ENCODE measurements around the gene LIPG. TPM values are rescaled to one million over a fixed set of nuclear protein-coding genes. Genes with fewer than 3 reads are reported as not detected.

LIPG gene
- polyA plus RNA-seq, 1 donor from 2014 or later: 0.85 TPM

DNA sequence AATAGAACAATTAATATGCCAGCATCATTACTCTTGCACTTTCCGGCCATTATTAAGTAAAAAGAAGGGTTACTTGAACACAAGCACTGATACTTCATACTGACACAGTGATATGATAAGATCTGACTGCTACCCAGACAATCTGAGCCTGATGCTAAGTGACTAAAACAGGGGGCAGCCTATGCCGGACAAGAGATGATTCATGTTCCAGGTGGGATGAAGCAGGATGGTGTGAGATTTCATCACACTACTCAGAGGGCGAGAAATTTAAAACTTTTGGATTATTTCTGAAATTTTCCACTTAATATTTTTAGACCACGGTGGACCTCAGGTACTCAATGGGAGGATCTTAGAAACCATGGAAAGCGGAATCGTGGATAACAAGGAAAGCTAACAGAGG lies 61.7 kb downstream of the LIPG start:
- Histone ChIP-seq H3K4me2 (ENCODE audit: low read length) (no peak overlapping the region), H3K9me3 (ENCODE audit: low read length) (no peaks in the 10 kb centered on the region), H3K27ac (ENCODE audit: low read length) (no peak overlapping the region), H3F3A (ENCODE audit: insufficient read depth, low read length, poor library complexity, severe bottlenecking) (no peaks in the 10 kb centered on the region), H3K36me3 (ENCODE audit: insufficient read depth, low read length) (no peaks in the 10 kb centered on the region), H3K27me3 (ENCODE audit: insufficient read depth, low read depth, low read length) (no peaks in the 10 kb centered on the region), H3K9ac (ENCODE audit: low read length) (no peak overlapping the region), H3K9me2 (ENCODE audit: insufficient read depth, low read length) (no peaks in the 10 kb centered on the region), H3K79me2 (replicated peaks; ENCODE audit: insufficient read depth, low read length) (no peaks in the 10 kb centered on the region), H3K4me3 (ENCODE audit: low read length) (no peak overlapping the region), H4K20me1 (ENCODE audit: insufficient read depth) (no peaks in the 10 kb centered on the region), H2AFZ (ENCODE audit: low read depth, low read length) (no peak overlapping the region)
- TF ChIP-seq SMC3 (conservative IDR thresholded peaks at IDR 0.05; ENCODE audit: poor library complexity): no peak
- TF ChIP-seq RAD21 (conservative IDR thresholded peaks at IDR 0.05): no peak
- TF ChIP-seq, protein P1, sequence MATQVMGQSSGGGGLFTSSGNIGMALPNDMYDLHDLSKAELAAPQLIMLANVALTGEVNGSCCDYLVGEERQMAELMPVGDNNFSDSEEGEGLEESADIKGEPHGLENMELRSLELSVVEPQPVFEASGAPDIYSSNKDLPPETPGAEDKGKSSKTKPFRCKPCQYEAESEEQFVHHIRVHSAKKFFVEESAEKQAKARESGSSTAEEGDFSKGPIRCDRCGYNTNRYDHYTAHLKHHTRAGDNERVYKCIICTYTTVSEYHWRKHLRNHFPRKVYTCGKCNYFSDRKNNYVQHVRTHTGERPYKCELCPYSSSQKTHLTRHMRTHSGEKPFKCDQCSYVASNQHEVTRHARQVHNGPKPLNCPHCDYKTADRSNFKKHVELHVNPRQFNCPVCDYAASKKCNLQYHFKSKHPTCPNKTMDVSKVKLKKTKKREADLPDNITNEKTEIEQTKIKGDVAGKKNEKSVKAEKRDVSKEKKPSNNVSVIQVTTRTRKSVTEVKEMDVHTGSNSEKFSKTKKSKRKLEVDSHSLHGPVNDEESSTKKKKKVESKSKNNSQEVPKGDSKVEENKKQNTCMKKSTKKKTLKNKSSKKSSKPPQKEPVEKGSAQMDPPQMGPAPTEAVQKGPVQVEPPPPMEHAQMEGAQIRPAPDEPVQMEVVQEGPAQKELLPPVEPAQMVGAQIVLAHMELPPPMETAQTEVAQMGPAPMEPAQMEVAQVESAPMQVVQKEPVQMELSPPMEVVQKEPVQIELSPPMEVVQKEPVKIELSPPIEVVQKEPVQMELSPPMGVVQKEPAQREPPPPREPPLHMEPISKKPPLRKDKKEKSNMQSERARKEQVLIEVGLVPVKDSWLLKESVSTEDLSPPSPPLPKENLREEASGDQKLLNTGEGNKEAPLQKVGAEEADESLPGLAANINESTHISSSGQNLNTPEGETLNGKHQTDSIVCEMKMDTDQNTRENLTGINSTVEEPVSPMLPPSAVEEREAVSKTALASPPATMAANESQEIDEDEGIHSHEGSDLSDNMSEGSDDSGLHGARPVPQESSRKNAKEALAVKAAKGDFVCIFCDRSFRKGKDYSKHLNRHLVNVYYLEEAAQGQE (IDR thresholded peaks at IDR 0.05; ENCODE audit: borderline replicate concordance): no peak
- TF ChIP-seq, protein P2, sequence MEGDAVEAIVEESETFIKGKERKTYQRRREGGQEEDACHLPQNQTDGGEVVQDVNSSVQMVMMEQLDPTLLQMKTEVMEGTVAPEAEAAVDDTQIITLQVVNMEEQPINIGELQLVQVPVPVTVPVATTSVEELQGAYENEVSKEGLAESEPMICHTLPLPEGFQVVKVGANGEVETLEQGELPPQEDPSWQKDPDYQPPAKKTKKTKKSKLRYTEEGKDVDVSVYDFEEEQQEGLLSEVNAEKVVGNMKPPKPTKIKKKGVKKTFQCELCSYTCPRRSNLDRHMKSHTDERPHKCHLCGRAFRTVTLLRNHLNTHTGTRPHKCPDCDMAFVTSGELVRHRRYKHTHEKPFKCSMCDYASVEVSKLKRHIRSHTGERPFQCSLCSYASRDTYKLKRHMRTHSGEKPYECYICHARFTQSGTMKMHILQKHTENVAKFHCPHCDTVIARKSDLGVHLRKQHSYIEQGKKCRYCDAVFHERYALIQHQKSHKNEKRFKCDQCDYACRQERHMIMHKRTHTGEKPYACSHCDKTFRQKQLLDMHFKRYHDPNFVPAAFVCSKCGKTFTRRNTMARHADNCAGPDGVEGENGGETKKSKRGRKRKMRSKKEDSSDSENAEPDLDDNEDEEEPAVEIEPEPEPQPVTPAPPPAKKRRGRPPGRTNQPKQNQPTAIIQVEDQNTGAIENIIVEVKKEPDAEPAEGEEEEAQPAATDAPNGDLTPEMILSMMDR (IDR thresholded peaks at IDR 0.05; ENCODE audit: poor library complexity, severe bottlenecking): no peak
- no peak for TF ChIP-seq TAF1 (IDR thresholded peaks at IDR 0.05; ENCODE audit: low read depth)
- TF ChIP-seq EZH2 (IDR thresholded peaks at IDR 0.05; ENCODE audit: borderline replicate concordance, insufficient read depth, low read length, poor library complexity, severe bottlenecking): no peak
- TF ChIP-seq EP300 (conservative IDR thresholded peaks at IDR 0.05; ENCODE audit: poor library complexity, severe bottlenecking): no peak
- no peak for TF ChIP-seq MXI1 (conservative IDR thresholded peaks at IDR 0.05; ENCODE audit: poor library complexity, severe bottlenecking)
- no peak for TF ChIP-seq POLR2AphosphoS5 (IDR thresholded peaks at IDR 0.05)

DNA sequence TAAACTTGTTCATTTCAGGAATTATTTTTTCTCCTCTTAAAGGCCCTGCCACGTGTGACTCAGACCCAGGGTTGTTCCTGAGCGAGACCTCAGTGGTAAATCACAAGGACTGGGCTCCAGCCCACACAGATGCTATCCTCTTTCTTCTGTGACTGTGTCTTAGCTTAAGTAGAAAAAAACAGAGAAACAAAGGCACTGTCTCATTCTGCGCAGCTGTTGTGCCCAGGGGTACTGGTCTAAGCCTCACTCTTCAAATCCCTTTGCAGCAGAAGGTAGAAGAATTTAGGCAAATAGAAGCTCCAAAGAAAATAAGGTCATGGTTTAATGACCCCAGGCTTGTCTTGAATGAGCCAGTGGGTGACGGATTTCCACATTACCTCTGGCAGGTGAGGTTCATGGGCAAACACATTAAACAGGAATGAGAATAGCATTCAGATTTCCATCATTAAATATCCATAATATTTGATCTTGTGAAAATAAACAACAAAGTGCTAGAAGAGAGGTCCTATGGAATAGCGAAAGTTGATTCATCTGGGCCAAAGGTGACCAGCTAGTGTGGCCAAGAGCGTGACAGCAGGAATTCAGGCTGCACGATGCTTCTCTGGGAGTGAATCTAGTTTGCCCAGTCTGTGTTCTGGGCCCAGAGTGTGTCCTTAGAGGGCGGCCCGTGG lies 63.3 kb downstream of the LIPG start:
- Histone ChIP-seq H3K4me2 (ENCODE audit: low read length) (no peak overlapping the region), H3K4me3 (ENCODE audit: low read length) (no peak overlapping the region), H3K36me3 (ENCODE audit: insufficient read depth, low read length) (no peaks in the 10 kb centered on the region), H3K9me2 (ENCODE audit: insufficient read depth, low read length) (no peaks in the 10 kb centered on the region), H3K27me3 (ENCODE audit: insufficient read depth, low read depth, low read length) (no peaks in the 10 kb centered on the region), H3F3A (ENCODE audit: insufficient read depth, low read length, poor library complexity, severe bottlenecking) (no peaks in the 10 kb centered on the region), H3K27ac (ENCODE audit: low read length) (no peak overlapping the region), H4K20me1 (ENCODE audit: insufficient read depth) (no peaks in the 10 kb centered on the region), H3K9ac (ENCODE audit: low read length) (no peak overlapping the region), H3K79me2 (replicated peaks; ENCODE audit: insufficient read depth, low read length) (no peaks in the 10 kb centered on the region), H3K9me3 (ENCODE audit: low read length) (no peaks in the 10 kb centered on the region), H2AFZ (ENCODE audit: low read depth, low read length) (no peak overlapping the region)
- TF ChIP-seq POLR2AphosphoS5 (IDR thresholded peaks at IDR 0.05) (no peak), RAD21 (conservative IDR thresholded peaks at IDR 0.05) (no peak), TAF1 (IDR thresholded peaks at IDR 0.05; ENCODE audit: low read depth) (no peak), SMC3 (conservative IDR thresholded peaks at IDR 0.05; ENCODE audit: poor library complexity) (no peak), MXI1 (conservative IDR thresholded peaks at IDR 0.05; ENCODE audit: poor library complexity, severe bottlenecking) (no peak), EP300 (conservative IDR thresholded peaks at IDR 0.05; ENCODE audit: poor library complexity, severe bottlenecking) (no peak), EZH2 (IDR thresholded peaks at IDR 0.05; ENCODE audit: borderline replicate concordance, insufficient read depth, low read length, poor library complexity, severe bottlenecking) (no peak)
- TF ChIP-seq, protein P2 (IDR thresholded peaks at IDR 0.05; ENCODE audit: poor library complexity, severe bottlenecking): no peak
- TF ChIP-seq, protein P1 (IDR thresholded peaks at IDR 0.05; ENCODE audit: borderline replicate concordance): no peak
